Vagina (tissue), 2 donors: ENCODE measurements around the gene WNT9A. TPM values are rescaled to one million over a fixed set of nuclear protein-coding genes. Genes with fewer than 3 reads are reported as not detected.
"Not testable (repeated sequence)": the region's sequence is repeated elsewhere in the genome, so short reads cannot be mapped to it uniquely, and the experiment has no call there.

Experiments
- DNase-seq, 2 donors: peaks; one replicate each; pipeline ENCODE4 v3.0.0-alpha.2; 2017; ENCODE audit errors: extremely low spot score in 2 of 2
- H3K27ac ChIP-seq: fragments of 200-600 bp; sonication (generic); one replicate; pipeline ENCODE4 v1.5.1; 2019
- H3K27me3 ChIP-seq: fragments of 200-600 bp; sonication (generic); one replicate; pipeline ENCODE4 v1.5.1; 2019
- H3K36me3 ChIP-seq, 2 donors: fragments of 200-600 bp; sonication (generic); one replicate each; pipeline ENCODE4 v1.5.1; 2017 to 2019
- H3K4me1 ChIP-seq: fragments of 200-600 bp; sonication (generic); one replicate; pipeline ENCODE4 v1.5.1; 2019
- H3K4me3 ChIP-seq, 2 donors: fragments of 200-600 bp; sonication (generic); 1 replicate in 1 of 2; 2 replicates in 1 of 2; pipeline ENCODE4 v1.5.1; 2016 to 2019
- H3K9me3 ChIP-seq: fragments of 200-600 bp; sonication (generic); one replicate; pipeline ENCODE4 v1.5.1; 2019
- POLR2A ChIP-seq, 2 donors: fragments of 450-650 bp; IDR thresholded peaks; one replicate each; pipeline ENCODE4 v1.6.1; 2017; ENCODE audit warnings: antibody characterized with exemption in 2 of 2, mild to moderate bottlenecking in 2 of 2, moderate library complexity in 2 of 2
- POLR2AphosphoS5 ChIP-seq, 2 donors: sonication (generic); formaldehyde crosslinking; IDR thresholded peaks; one replicate each; pipeline ENCODE4 v1.9.0; 2017; ENCODE audit warnings: antibody characterized with exemption in 2 of 2, mild to moderate bottlenecking in 2 of 2, low read depth in 1 of 2; ENCODE audit not compliant: insufficient read depth in 1 of 2
- intact Hi-C: fragments of 100-400 bp; cut with DNase I; formaldehyde crosslinking; loops from one replicate; pipeline ENCODE4 v1.15.1; 2023
- total RNA-seq: library from RNA; depleted of rRNA; stranded (reverse); fragments of >200 nt; gene quantifications from one replicate; pipeline ENCODE4 v1.2.3, GENCODE V29; 2016
- TF ChIP-seq, protein P1 (sequence below), 3 experiments: fragments of 450-650 bp in 2 of 3; fragments of 200-600 bp in 1 of 3; sonication (generic) in 1 of 3; IDR thresholded peaks; one replicate each; pipeline ENCODE4 v1.5.1; 2017 to 2019; ENCODE audit warnings: antibody characterized with exemption in 3 of 3, mild to moderate bottlenecking in 2 of 3, moderate library complexity in 2 of 3

The WNT9A gene, protein sequence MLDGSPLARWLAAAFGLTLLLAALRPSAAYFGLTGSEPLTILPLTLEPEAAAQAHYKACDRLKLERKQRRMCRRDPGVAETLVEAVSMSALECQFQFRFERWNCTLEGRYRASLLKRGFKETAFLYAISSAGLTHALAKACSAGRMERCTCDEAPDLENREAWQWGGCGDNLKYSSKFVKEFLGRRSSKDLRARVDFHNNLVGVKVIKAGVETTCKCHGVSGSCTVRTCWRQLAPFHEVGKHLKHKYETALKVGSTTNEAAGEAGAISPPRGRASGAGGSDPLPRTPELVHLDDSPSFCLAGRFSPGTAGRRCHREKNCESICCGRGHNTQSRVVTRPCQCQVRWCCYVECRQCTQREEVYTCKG
- total RNA-seq: 2.9 TPM

DNA sequence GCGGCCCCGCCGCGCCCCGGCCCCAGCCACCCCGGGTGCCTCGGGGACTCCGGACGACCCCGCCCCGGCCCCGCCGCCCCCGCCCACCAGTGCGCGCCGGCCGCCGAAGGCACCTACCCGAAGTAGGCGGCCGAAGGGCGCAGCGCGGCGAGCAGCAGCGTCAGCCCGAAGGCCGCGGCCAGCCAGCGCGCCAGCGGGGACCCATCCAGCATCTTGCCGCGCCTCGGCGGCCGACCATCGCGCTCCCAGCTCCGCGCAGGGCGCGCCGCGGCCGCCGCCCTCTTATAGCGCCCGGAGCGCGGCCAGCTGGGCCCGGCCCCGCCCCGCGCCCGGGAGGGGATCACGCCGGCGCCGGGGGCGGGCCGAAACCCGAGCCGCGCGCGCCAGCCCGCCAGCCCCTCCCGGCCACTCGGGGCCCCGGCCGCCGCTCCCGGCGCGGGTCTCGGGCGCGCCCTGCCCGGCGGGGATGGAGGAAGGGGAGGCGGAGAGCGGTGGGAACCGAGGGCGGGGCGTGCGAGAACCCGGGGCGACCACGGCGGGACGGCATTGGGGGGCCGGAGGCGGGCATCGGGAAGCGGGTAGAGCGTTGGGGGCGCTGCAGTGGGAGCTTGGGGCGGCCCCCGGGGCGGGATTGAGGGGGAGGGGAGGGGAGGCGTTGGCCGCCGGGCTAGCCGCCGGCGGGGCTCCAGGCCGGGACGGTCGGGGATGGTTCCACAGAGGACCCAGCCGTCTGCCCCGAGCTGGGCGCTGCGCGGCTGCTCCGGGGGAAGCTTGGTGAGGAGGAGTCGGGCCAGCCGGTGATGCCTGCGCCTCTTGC is at the start of gene WNT9A:
WNT9A (minus strand) TSS at position 257 of the 817 bp plus-strand sequence; CDS start at position 212, 45 bp downstream.
- Histone ChIP-seq H3K4me1 (peaks cover 46% of the 10 kb centered on the region), H3K9me3 (no peaks in the 10 kb centered on the region), H3K27me3 (no peaks in the 10 kb centered on the region), H3K27ac (peak within 1 kb of the TSS; percentile 77), H3K4me3 (peak within 1 kb of the TSS; percentile 64 to 80), H3K36me3 (no peaks in the 10 kb centered on the region)
- TF ChIP-seq POLR2AphosphoS5 (IDR thresholded peaks at IDR 0.05; ENCODE audit: insufficient read depth in 1 of 2, low read depth in 1 of 2) (no peak), POLR2A (IDR thresholded peaks at IDR 0.05) (peak in 1 of 2 donors; percentile 28)
- DNase-seq: peak in 1 of 2 donors; percentile 82
- intact Hi-C loops: loop anchor here (2.0 kb wide), 1 partner anchor 185 kb away; no protein-coding TSS in a partner anchor

DNA sequence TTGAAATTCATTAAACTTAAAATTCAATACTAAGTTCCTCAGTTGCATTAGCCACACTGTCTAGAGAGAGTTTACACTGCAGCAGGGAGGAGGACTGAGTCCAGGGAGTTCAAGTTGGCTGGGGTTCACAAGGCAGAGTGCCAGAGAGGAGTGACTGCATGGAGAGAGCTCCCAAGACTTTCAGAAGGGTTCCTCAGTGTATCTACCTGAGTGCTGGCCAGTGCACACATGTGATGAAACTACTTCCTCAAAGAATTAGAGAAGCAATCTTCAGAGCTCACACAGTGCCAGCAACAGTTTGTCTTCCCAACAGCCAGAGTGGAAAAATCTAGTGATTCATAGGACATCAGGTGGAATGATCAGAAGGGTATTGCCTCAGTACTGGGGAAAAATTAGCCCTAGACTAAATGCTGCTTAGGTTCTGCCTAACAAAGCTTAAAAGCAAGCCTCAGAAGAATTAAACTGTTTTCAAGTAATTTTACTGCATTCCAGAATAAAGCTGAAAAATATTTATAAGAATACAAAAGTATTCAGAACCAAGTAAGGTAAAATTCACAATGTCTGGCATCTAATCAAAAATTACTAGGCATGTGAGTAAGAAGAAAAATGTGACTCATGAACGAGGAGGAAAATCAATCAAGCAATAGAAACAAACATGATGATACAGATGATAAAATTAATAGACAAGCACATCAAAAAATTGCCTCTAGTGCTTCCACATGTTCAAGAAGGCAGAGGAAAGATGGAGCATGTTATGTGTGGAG is 48.6 kb upstream of the WNT9A start:
- H3K36me3 ChIP-seq: no peaks in the 10 kb centered on the region
- intact Hi-C loops: no loop called here
- peaks cover 6% of the 10 kb centered on the region for H3K9me3 ChIP-seq
- H3K4me1 ChIP-seq: no peaks in the 10 kb centered on the region
- no peak for TF ChIP-seq POLR2AphosphoS5 (IDR thresholded peaks at IDR 0.05; ENCODE audit: insufficient read depth in 1 of 2, low read depth in 1 of 2)
- TF ChIP-seq, protein P1, sequence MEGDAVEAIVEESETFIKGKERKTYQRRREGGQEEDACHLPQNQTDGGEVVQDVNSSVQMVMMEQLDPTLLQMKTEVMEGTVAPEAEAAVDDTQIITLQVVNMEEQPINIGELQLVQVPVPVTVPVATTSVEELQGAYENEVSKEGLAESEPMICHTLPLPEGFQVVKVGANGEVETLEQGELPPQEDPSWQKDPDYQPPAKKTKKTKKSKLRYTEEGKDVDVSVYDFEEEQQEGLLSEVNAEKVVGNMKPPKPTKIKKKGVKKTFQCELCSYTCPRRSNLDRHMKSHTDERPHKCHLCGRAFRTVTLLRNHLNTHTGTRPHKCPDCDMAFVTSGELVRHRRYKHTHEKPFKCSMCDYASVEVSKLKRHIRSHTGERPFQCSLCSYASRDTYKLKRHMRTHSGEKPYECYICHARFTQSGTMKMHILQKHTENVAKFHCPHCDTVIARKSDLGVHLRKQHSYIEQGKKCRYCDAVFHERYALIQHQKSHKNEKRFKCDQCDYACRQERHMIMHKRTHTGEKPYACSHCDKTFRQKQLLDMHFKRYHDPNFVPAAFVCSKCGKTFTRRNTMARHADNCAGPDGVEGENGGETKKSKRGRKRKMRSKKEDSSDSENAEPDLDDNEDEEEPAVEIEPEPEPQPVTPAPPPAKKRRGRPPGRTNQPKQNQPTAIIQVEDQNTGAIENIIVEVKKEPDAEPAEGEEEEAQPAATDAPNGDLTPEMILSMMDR (IDR thresholded peaks at IDR 0.05): no peak
- TF ChIP-seq POLR2A (IDR thresholded peaks at IDR 0.05): no peak
- H3K27me3 ChIP-seq: no peaks in the 10 kb centered on the region
- no peak overlapping the region for H3K27ac ChIP-seq
- no peak for DNase-seq
- no peak overlapping the region for H3K4me3 ChIP-seq

DNA sequence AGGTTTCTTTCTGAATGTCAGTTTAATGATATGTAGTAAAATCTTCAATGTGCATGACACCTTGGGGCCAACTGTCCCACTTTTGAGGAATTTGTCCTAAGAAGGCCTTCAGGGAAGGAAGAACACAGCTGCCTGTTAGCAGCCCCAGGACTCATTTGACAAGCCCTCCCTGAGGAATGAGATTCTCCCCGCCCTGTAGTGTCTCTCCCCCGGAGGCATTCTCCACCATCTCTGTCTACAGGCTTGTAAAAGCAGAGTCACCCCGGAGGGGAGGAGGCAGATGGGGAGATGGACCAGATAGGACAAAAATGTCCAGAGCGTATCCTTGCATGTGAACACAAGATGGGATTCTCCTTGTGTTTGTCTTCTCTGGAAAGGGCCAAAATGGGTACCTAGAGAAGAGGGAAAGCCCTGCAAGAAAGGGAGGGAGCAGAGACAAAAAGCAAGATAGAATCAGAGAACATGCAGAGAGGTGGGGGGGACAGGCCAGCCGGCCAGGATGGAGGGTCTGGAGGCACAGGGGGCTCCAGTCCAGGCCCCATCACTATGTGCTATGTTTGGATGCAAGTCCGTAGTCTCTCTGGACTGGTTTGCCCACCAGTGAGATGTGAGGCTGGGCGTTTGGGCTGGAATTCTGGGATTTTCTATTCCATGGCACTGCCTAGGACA is 47.0 kb upstream of the WNT9A start:
- TF ChIP-seq POLR2AphosphoS5 (IDR thresholded peaks at IDR 0.05; ENCODE audit: insufficient read depth in 1 of 2, low read depth in 1 of 2) (no peak), POLR2A (IDR thresholded peaks at IDR 0.05) (no peak)
- TF ChIP-seq, protein P1 (IDR thresholded peaks at IDR 0.05): no peak
- Histone ChIP-seq H3K36me3 (no peaks in the 10 kb centered on the region), H3K9me3 (peaks cover 6% of the 10 kb centered on the region), H3K27me3 (no peaks in the 10 kb centered on the region), H3K27ac (no peak overlapping the region), H3K4me3 (no peak overlapping the region), H3K4me1 (no peaks in the 10 kb centered on the region)
- no peak for DNase-seq
- intact Hi-C loops: no loop called here

DNA sequence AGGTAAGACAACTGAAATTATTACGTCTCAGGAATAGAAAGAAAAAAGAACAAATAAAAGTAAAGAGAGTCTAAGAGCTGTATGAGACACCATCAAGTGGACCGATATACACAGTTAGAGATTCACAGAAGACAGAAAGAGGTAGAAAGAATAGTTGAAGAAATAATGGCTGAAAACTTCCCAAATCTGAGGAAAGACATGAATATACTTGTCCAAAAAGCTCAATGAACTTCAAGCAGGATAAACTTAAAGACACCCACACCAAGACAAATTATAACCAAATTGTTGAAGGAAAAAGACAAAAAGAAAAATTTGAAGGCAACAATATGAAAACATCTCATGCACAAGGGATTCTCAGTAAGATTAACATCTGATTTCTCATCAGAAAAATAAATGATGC is 39.4 kb upstream of the WNT9A start:
- intact Hi-C loops: no loop called here
- Histone ChIP-seq H3K36me3 (no peaks in the 10 kb centered on the region), H3K4me3 (no peak overlapping the region), H3K4me1 (no peaks in the 10 kb centered on the region), H3K9me3 (no peaks in the 10 kb centered on the region), H3K27me3 (no peaks in the 10 kb centered on the region), H3K27ac (no peak overlapping the region)
- DNase-seq: no peak
- TF ChIP-seq POLR2A (IDR thresholded peaks at IDR 0.05) (no peak), POLR2AphosphoS5 (IDR thresholded peaks at IDR 0.05; ENCODE audit: insufficient read depth in 1 of 2, low read depth in 1 of 2) (no peak)
- TF ChIP-seq, protein P1 (IDR thresholded peaks at IDR 0.05): no peak

DNA sequence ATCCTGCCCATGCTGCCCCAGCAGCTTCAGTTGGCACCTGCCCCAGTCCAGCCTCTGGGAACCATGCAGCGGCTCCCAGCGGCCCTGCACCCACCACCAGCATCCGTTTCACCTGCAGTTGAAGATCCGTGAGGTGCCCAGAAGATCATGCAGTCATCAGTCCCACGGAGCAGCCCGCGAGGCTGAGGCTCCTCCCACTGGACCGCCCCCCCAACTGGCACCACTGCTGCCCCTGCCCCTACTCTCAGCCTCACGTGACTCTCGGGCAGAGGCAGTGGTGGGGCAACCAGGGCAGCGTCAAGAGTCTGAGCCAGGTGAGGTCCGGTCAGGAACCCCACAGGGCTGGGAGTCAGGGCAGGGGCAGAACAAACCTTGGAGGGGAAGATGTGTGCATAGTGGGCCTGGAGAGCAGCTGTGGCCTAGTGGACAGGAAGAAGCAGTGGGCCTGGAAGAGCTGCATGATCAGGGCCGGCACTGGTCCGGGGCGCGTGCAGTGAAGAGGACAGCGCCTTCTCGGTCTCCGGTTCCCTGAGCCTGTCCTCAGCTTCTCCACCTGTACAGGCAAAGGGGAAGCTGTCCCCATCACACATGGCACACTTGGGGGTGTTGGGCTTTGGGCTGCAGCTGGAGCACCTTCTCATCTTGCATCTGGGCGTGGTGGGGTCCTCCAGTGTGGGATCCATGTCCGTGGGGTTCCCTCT is 28.0 kb upstream of the WNT9A start:
- H3K27ac ChIP-seq, H3K4me3 ChIP-seq, H3K9me3 ChIP-seq, DNase-seq, intact Hi-C loops, H3K27me3 ChIP-seq, H3K4me1 ChIP-seq, H3K36me3 ChIP-seq: not testable (repeated sequence)

DNA sequence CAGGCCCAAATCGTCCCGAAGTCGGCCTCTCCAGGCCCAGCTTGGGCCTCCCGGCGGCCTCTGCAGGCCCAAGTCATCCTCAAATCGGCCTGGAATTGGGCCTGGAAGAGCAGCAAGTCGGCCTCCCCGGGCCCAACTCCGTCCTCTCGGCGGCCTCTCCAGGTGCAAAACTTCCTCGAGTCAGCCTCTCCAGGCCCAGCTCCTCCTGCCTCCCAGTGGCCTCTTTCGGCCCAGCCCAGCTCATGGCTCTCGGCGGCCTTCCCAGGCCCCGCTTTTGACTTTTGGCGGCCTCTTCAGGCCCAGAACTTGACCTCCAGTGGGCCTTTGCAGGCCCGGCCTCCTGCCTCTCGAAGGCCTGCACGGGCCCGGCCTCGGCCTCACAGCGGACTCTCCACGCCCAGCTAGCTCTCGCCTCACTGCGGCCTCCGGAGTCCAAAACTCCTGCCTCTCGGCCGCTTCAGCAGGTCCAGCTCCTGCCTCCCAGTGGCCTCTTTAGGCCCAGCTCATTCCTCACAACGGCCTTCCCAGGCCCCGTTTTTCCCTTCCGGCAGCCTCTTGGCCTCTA is 26.1 kb upstream of the WNT9A start:
- H3K27me3 ChIP-seq, DNase-seq, H3K36me3 ChIP-seq, H3K4me3 ChIP-seq, H3K4me1 ChIP-seq, intact Hi-C loops, H3K27ac ChIP-seq, H3K9me3 ChIP-seq: not testable (repeated sequence)

DNA sequence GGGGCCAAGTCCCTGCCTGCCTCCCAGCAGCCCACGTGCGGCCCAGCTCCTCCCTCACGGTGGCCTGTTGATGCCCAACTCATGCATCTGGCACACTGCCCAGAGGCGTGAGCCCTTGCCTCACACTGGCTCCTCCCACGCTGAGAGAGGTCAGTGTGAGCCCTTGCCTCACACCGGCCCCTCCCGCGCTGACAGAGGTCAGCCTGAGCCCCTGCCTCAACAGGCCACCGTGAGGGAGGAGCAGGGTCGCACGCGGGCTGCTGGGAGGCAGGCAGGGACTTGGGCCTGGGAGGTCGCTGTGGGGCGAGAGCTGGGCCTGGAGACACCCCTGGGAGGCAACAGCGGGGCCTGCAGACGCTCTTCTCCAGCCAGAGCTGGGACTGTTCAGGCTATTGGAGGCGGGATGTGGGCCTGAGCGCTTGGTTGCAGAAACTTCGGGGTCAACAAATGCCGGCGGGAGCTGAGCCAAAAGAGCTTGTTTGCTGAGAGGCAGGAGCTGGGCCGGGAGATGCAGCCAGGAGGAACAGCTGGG is 25.2 kb upstream of the WNT9A start:
- H3K4me3 ChIP-seq, H3K27me3 ChIP-seq, H3K36me3 ChIP-seq, intact Hi-C loops, H3K9me3 ChIP-seq, DNase-seq, H3K27ac ChIP-seq, H3K4me1 ChIP-seq: not testable (repeated sequence)

DNA sequence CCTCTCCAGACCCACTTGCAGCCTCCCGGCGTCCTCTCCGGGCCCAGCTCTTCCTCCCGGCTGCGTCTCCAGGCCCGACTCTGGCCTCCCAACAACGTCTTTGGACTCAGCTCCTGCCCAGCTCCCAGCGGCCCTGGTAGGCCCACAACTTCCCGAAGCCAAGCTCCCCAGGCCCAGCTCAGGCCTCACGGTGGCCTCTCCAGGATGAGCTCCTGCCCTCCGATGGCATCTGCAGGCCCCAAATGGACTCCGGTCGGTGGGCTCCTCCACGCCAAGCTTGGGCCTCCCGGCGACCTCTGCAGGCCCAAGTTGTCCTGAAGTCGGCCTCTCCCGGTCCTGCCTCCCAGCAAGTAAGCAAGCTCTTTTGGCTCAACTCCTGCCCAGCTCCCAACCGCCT is 24.5 kb upstream of the WNT9A start:
- DNase-seq, intact Hi-C loops, H3K9me3 ChIP-seq, H3K27me3 ChIP-seq, H3K27ac ChIP-seq, H3K4me3 ChIP-seq, H3K36me3 ChIP-seq, H3K4me1 ChIP-seq: not testable (repeated sequence)
